ENCODE measurements around the gene OR4X1.
A peak's percentile ranks its signal among the peaks of the same experiment; 100 is the strongest.
"Not testable (repeated sequence)": the region's sequence is repeated elsewhere in the genome, so short reads cannot be mapped to it uniquely, and the experiment has no call there.

Gene OR4X1, protein sequence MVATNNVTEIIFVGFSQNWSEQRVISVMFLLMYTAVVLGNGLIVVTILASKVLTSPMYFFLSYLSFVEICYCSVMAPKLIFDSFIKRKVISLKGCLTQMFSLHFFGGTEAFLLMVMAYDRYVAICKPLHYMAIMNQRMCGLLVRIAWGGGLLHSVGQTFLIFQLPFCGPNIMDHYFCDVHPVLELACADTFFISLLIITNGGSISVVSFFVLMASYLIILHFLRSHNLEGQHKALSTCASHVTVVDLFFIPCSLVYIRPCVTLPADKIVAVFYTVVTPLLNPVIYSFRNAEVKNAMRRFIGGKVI

GRCh38 chr11:48263423-48263911 is at the start of gene OR4X1:
Gene OR4X1 (plus strand): TSS chr11:48263861. CDS start chr11:48263861, 0 bp downstream.
- no peak for DNase-seq (ENCODE audit: low read depth in 2 of 2)

GRCh38 chr11:48216510-48216909 is 47.2 kb upstream of the OR4X1 start, which contains the start of gene OR4B1:
Gene OR4B1 (plus strand): TSS chr11:48216810. CDS start chr11:48216810, 0 bp downstream.
- DNase-seq (ENCODE audit: low read depth in 2 of 2), result no peak

GRCh38 chr11:48228761-48229160 is 34.9 kb upstream of the OR4X1 start:
- no peak for DNase-seq (ENCODE audit: low read depth in 2 of 2)

DNA sequence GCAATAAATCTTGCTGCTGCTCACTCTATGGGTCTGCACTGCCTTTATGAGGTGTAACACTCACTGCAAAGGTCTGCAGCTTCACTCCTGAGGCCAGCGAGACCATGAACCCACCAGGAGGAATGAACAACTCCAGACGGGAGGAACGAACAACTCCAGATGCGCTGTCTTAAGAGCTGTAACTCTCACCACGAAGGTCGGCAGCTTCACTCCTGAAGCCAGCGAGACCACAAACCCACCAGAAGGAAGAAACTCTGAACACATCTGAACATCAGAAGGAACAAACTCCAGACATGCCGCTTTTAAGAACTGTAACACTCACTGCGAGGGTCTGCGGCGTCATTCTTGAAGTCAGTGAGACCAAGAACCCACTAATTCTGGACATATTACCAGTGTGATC is 33.6 kb upstream of the OR4X1 start:
- not testable (repeated sequence) for DNase-seq (ENCODE audit: low read depth in 2 of 2)

DNA sequence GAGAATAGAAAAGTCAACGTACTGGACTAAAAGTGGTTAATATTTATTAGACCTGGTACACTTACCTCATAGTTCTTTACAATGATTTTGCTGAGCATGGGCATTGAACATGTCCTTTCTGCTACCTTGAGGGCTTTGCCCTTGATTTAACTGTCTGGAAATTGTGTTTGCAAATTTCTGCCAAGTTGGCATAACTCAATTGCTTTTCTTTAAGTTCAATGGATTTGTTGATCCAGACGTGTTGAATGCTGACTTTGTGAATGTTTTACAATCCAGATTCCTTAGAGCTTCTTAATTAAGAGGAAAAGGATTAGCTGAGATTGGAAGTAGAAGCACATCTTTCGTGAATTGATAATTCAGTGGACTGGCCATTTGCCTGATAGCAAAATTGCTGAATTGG is 25.9 kb upstream of the OR4X1 start:
- DNase-seq (ENCODE audit: low read depth in 2 of 2), result no peak

DNA sequence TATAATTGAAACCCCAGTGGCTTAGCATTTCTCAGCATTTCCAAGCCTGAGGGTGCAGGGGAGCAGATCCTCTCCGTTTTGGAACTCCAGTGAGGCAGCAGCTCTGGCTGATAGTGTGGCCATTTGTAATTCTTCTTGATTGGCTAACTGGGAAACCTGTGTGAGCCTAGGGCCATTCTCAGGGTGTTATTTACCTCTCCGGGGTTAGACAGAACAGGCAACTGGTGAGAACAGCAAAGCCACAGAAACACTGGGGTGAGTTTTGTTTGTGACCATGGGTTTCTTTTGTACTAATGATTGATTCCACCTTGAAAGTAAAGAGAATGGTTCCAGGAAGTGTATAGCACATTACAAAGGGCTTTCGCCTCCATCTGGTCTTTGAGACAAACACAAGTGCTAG is 21.2 kb upstream of the OR4X1 start:
- DNase-seq (ENCODE audit: low read depth in 2 of 2), result no peak

- DNase-seq (ENCODE audit: low read depth in 2 of 2), result no peak
Observed at GRCh38 chr11:48244804-48245203, 18.9 kb upstream of the OR4X1 start, which contains the start of gene OR4X2. Gene OR4X2 (plus strand): TSS chr11:48245104. CDS start chr11:48245104, 0 bp downstream.

GRCh38 chr11:48248902-48249301 is 14.8 kb upstream of the OR4X1 start:
- DNase-seq (ENCODE audit: low read depth in 2 of 2), result no peak

DNA sequence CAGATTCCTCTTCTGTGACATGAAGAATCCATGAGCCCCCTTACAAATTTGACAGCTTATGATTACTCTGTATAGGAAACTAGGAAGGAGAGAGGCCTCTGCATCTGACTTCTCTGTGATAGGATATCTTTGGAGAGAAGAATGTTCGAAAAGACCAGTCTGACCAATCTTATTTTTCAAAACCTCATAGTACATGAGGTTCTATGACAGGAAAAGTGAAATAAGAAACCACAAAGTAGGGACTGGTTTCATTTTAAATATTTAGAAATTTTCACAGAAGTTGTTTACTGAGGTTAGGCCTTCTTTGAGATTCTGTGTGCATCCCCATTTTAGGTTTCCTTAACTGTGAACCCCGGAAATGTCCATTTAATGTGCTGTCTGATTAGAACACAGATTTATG is 2.1 kb upstream of the OR4X1 start:
- no peak for DNase-seq (ENCODE audit: low read depth in 2 of 2)

DNA sequence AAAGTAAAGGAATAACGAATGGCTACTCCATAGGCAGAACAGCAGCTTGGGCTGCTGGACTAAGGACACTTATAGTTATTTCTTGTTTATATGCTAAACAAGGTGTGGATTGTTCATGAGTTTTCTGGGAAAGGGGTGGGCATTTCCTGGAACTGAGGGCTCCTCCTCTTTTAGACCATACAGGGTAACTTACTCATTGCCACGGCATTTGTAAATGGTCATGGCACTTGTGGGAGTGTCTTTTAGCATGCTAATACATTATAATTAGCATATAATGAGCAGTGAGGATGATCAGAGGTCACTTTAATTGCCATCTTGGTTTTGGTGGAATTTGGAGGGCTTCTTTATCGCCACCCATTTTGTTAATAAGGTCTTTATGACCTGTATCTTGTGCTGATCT is 7.0 kb downstream of the OR4X1 start:
- DNase-seq (ENCODE audit: low read depth in 2 of 2), result no peak

DNA sequence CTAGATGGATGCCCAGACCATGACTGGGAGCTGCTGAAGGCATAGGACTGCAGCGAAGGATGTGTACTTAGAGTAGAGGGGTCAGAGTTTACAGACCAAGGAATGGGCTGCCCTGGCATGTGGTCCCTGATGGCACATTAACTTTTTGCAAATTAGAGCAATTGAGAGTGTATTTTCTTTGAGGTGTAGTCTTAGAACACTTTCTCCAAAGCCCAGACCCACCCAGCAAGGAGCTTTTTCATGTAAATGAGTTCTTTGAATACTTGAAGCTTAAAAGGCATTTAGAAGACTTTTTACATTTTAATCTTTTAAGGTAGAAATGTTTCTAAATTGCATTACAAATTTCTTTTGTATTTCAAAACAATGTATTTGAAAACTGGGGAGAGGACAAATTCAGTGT is 8.9 kb downstream of the OR4X1 start:
- DNase-seq (ENCODE audit: low read depth in 2 of 2), result no peak

- DNase-seq (ENCODE audit: low read depth in 2 of 2), result no peak
Observed at GRCh38 chr11:48305923-48306322, 42.3 kb downstream of the OR4X1 start, which contains the start of gene OR4S1. Gene OR4S1 (plus strand): TSS chr11:48306223. CDS start chr11:48306223, 0 bp downstream.

DNA sequence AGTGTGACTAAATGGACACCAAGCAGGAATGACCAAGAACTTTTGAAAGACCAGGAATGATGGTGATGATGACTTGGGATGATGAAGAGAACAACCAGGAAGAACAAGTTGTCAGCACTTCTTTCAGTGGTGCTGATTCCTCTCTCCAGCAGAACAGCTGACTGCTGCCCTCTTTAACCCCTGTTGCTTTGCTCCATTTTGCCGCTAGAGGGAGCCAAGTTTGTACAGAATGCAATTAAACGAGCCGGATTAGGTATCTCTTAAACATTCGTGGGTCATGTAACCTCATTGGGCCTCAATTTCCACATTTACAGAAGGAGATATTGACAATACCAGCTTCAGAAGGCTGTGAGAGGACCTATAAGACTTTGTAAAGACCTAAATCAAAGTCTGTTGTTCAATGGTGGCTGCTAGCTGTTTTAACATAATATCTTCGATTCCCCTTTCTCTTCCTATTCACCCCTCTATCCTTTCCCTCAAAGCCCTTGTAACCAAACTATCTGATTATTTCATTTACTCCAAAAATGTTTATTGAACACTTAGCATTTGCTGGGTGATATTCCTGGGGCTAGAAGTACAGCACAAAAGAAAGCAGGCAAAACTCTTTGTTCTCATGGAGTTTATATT is 44.2 kb downstream of the OR4X1 start:
- peak; percentile 29 to 53 for DNase-seq (ENCODE audit: low read depth in 2 of 2)

DNA sequence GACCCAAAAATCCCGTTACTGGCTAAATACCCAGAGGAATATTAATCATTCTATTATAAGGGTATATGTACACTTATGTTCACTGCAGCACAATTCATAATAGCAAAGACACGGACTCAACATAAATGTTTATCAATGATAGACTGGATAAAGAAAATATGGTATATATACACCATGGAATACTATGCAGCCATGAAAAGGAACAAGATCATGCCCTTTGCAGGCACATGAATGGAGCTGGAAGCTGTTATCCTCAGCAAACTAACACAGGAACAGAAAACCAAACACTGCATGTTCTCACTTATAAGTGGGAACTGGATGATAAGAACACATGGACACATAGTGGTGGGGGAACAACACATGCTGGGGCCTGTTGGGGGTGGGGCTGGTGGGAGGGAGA is 49.9 kb downstream of the OR4X1 start:
- not testable (repeated sequence) for DNase-seq (ENCODE audit: low read depth in 2 of 2)
